ENCODE data around the gene PANX3.

GRCh38 chr11:124592627-124593026, 18.6 kb upstream of the PANX3 start:
- TF ChIP-seq, protein P1, sequence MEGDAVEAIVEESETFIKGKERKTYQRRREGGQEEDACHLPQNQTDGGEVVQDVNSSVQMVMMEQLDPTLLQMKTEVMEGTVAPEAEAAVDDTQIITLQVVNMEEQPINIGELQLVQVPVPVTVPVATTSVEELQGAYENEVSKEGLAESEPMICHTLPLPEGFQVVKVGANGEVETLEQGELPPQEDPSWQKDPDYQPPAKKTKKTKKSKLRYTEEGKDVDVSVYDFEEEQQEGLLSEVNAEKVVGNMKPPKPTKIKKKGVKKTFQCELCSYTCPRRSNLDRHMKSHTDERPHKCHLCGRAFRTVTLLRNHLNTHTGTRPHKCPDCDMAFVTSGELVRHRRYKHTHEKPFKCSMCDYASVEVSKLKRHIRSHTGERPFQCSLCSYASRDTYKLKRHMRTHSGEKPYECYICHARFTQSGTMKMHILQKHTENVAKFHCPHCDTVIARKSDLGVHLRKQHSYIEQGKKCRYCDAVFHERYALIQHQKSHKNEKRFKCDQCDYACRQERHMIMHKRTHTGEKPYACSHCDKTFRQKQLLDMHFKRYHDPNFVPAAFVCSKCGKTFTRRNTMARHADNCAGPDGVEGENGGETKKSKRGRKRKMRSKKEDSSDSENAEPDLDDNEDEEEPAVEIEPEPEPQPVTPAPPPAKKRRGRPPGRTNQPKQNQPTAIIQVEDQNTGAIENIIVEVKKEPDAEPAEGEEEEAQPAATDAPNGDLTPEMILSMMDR (IDR thresholded peaks at IDR 0.05; ENCODE audit: poor library complexity, severe bottlenecking): no peak
- no peak for TF ChIP-seq EZH2 (IDR thresholded peaks at IDR 0.05; ENCODE audit: borderline replicate concordance, insufficient read depth, low read length, poor library complexity, severe bottlenecking)

Data from neural cell (in vitro differentiated cells).